OCI-LY7 (cell line): ENCODE data around the gene ABCC8. TPM values are rescaled to one million over a fixed set of nuclear protein-coding genes. Genes with fewer than 3 reads are reported as not detected.

Experiments used
- BruUV-seq: library from RNA; stranded (reverse); fragments of 400-500 nt; replicated peaks from 2 replicates; lab custom pipeline; 2021; lab: Mats Ljungman, UMichigan
- CTCF ChIA-PET: fragments of 300-600 bp; sonication (Branson Sonifier 250); formaldehyde crosslinking; loops from one replicate; lab custom pipeline; 2022; ENCODE audit warnings: antibody characterized with exemption; ENCODE audit not compliant: unreplicated experiment; lab: Charles Lee
- POLR2A ChIA-PET: fragments of 300-600 bp; sonication (Branson Sonifier 250); formaldehyde crosslinking; loops from one replicate; lab custom pipeline; 2022; ENCODE audit warnings: antibody characterized with exemption; lab: Charles Lee
- DNase-seq: peaks from one replicate; pipeline ENCODE4 v3.0.0-alpha.2; 2015; ENCODE audit warnings: low spot score
- H2AFZ ChIP-seq: fragments of 200-600 bp; sonication (generic), shearing (Covaris generic); 2 replicates; pipeline ENCODE4 v1.6.1; 2014; ENCODE audit warnings: mild to moderate bottlenecking, antibody characterized with exemption, low read length, moderate library complexity
- H3K27ac ChIP-seq: fragments of 200-600 bp; sonication (generic); 2 replicates; pipeline ENCODE4 v1.5.1; 2014; ENCODE audit warnings: mixed run types, low read depth, mild to moderate bottlenecking, moderate library complexity, low read length, inconsistent platforms; ENCODE audit not compliant: poor library complexity, severe bottlenecking
- H3K36me3 ChIP-seq: fragments of 200-600 bp; sonication (generic); 2 replicates; pipeline ENCODE4 v1.6.1; 2014; ENCODE audit warnings: mild to moderate bottlenecking, antibody characterized with exemption, low read length, moderate library complexity, mixed read lengths; ENCODE audit not compliant: insufficient read depth
- H3K4me1 ChIP-seq: fragments of 200-600 bp; sonication (generic); 2 replicates; pipeline ENCODE4 v1.5.1; 2014; ENCODE audit warnings: mild to moderate bottlenecking, low read length; ENCODE audit not compliant: insufficient read depth, poor library complexity, severe bottlenecking
- H3K4me2 ChIP-seq: fragments of 200-600 bp; sonication (generic); 2 replicates; pipeline ENCODE4 v1.6.1; 2014; ENCODE audit warnings: mild to moderate bottlenecking, low read length
- H3K4me3 ChIP-seq: fragments of 200-600 bp; sonication (generic); 2 replicates; pipeline ENCODE4 v1.5.1; 2014; ENCODE audit warnings: mild to moderate bottlenecking, low read depth, low read length; ENCODE audit not compliant: poor library complexity, severe bottlenecking
- H3K79me2 ChIP-seq: fragments of 200-600 bp; sonication (generic); 2 replicates; pipeline ENCODE4 v1.6.1; 2016; ENCODE audit warnings: low read depth, mild to moderate bottlenecking, low read length, moderate library complexity, mixed read lengths; ENCODE audit not compliant: insufficient read depth
- H3K9me2 ChIP-seq: fragments of 200-600 bp; sonication (generic); 2 replicates; pipeline ENCODE4 v1.6.1; 2016; ENCODE audit warnings: mild to moderate bottlenecking, low read length, mixed read lengths; ENCODE audit not compliant: insufficient read depth
- H3K9me3 ChIP-seq: fragments of 200-600 bp; sonication (generic); 2 replicates; pipeline ENCODE4 v1.6.1; 2014; ENCODE audit warnings: mild to moderate bottlenecking, mixed run types, low read length, mixed read lengths
- H4K20me1 ChIP-seq: fragments of 200-600 bp; sonication (generic); 2 replicates; pipeline ENCODE4 v1.6.1; 2014; ENCODE audit warnings: mild to moderate bottlenecking, antibody characterized with exemption, low read length, moderate library complexity, mixed read lengths; ENCODE audit not compliant: insufficient read depth
- CTCF ChIP-seq: fragments of 200-600 bp; sonication (generic); conservative IDR thresholded peaks from 2 replicates; pipeline ENCODE4 v1.5.1; 2014; ENCODE audit warnings: mild to moderate bottlenecking, antibody characterized with exemption, low read length, moderate library complexity, mixed read lengths
- EZH2phosphoT487 ChIP-seq: fragments of 200-600 bp; sonication (generic); IDR thresholded peaks from 2 replicates; pipeline ENCODE4 v1.6.1; 2018; ENCODE audit warnings: low read depth, borderline replicate concordance, mild to moderate bottlenecking, mixed run types, antibody characterized with exemption, low read length, moderate library complexity, mixed read lengths
- intact Hi-C: fragments of 100-400 bp; cut with micrococcal nuclease; formaldehyde crosslinking; loops from one replicate; pipeline ENCODE4 v1.10.0; 2022; ENCODE audit not compliant: unreplicated experiment
- total RNA-seq, 2 experiments: library from RNA; depleted of rRNA in 1 of 2; stranded (reverse); fragments of >200 nt in 1 of 2; shearing (Covaris generic) in 1 of 2; gene quantifications; 2 replicates each; pipeline ENCODE4 v1.2.3, GENCODE V29; 2014 to 2022

ABCC8 gene
- total RNA-seq, 2 experiments from 2014 or later, result not detected

GRCh38 chr11:17423533-17424310 is 52.9 kb downstream of the ABCC8 start:
- POLR2A ChIA-PET, result interaction anchor here (0.6 kb wide), 1 partner anchor 59 kb away, joined by 4 read pairs; no protein-coding TSS in a partner anchor
- H3K27ac ChIP-seq, result no peak overlapping the region

GRCh38 chr11:17421781-17422180 is 54.9 kb downstream of the ABCC8 start:
- Histone ChIP-seq H3K27ac (no peak overlapping the region), H3K36me3 (no peaks in the 10 kb centered on the region), H3K4me1 (peaks cover 4% of the 10 kb centered on the region), H3K4me2 (no peak overlapping the region), H3K9me3 (no peaks in the 10 kb centered on the region), H3K79me2 (no peaks in the 10 kb centered on the region), H4K20me1 (no peaks in the 10 kb centered on the region), H2AFZ (no peak overlapping the region), H3K4me3 (no peak overlapping the region), H3K9me2 (no peaks in the 10 kb centered on the region)
- TF ChIP-seq CTCF (no peak), EZH2phosphoT487 (no peak)
- no TSS peak for BruUV-seq
- ChIA-PET CTCF (no interaction called here), POLR2A (interaction anchor here (0.6 to 1.3 kb wide), 4 partner anchors 9 to 95 kb away, joined by 3 to 4 read pairs (median 3); no protein-coding TSS in a partner anchor)
- DNase-seq, result no peak
- intact Hi-C loops, result no loop called here

More at GRCh38 chr11:17423533-17424310, 52.9 kb downstream of the ABCC8 start:
- Histone ChIP-seq H3K79me2 (no peaks in the 10 kb centered on the region), H3K4me3 (no peak overlapping the region), H4K20me1 (no peaks in the 10 kb centered on the region), H2AFZ (no peak overlapping the region), H3K36me3 (no peaks in the 10 kb centered on the region), H3K4me2 (no peak overlapping the region), H3K9me2 (no peaks in the 10 kb centered on the region), H3K9me3 (no peaks in the 10 kb centered on the region), H3K4me1 (peaks cover 4% of the 10 kb centered on the region)
- no peak for TF ChIP-seq CTCF
- no peak for TF ChIP-seq EZH2phosphoT487
- CTCF ChIA-PET, result interaction anchor here (0.6 kb wide), 1 partner anchor 34 kb away, joined by 5 read pairs; no protein-coding TSS in a partner anchor
- intact Hi-C loops, result no loop called here
- BruUV-seq, result no TSS peak
- no peak for DNase-seq
